H1 (cell line): ENCODE measurements around the gene ELMO2. TPM values are rescaled to one million over a fixed set of nuclear protein-coding genes. Genes with fewer than 3 reads are reported as not detected.

ENCODE experiments used
- CTCF ChIA-PET: fragments of 300-600 bp; sonication (Branson Sonifier 250); formaldehyde crosslinking; loops from one replicate; lab custom pipeline; 2021; ENCODE audit not compliant: partially characterized antibody; lab: Charles Lee
- POLR2A ChIA-PET: fragments of 300-600 bp; sonication (Branson Sonifier 250); formaldehyde crosslinking; loops from one replicate; lab custom pipeline; 2021; ENCODE audit warnings: inconsistent platforms; ENCODE audit not compliant: partially characterized antibody; lab: Charles Lee
- DNase-seq, 2 experiments: peaks; one replicate each; pipeline versions ENCODE4 v3.0.0 to v3.0.0-alpha.2; 2010 to 2022; ENCODE audit warnings: low spot score in 2 of 2, low read depth in 1 of 2, mixed read lengths in 1 of 2
- FAIRE-seq: peaks from 2 replicates; lab custom pipeline; 2011; peaks lifted over from hg19 to GRCh38; lab: Jason Lieb, UNC
- H2AFZ ChIP-seq: 2 replicates; pipeline ENCODE4 v1.8.1; 2012; ENCODE audit warnings: low read length, inconsistent platforms
- H2AK5ac ChIP-seq: 2 replicates; pipeline ENCODE4 v1.6.1; 2013; ENCODE audit warnings: low read depth, low read length
- H2BK120ac ChIP-seq: replicated peaks from 2 replicates; pipeline ENCODE3; 2013; ENCODE audit warnings: low read depth, low read length, inconsistent platforms
- H2BK12ac ChIP-seq: 2 replicates; pipeline ENCODE4 v1.6.1; 2013; ENCODE audit warnings: low read depth, low read length
- H2BK15ac ChIP-seq: 2 replicates; pipeline ENCODE4 v1.6.1; 2013; ENCODE audit warnings: low read length
- H2BK20ac ChIP-seq: 2 replicates; pipeline ENCODE4 v1.6.1; 2013; ENCODE audit warnings: low read length
- H2BK5ac ChIP-seq: 2 replicates; pipeline ENCODE4 v1.6.1; 2013; ENCODE audit warnings: low read depth, low read length
- H3K14ac ChIP-seq: 2 replicates; pipeline ENCODE4 v1.6.1; 2013; ENCODE audit warnings: inconsistent platforms; ENCODE audit not compliant: insufficient read length
- H3K18ac ChIP-seq: 2 replicates; pipeline ENCODE4 v1.6.1; 2013; ENCODE audit warnings: low read length; ENCODE audit errors: extremely low read depth
- H3K23ac ChIP-seq: 2 replicates; pipeline ENCODE4 v1.6.1; 2013; ENCODE audit warnings: inconsistent platforms; ENCODE audit not compliant: insufficient read length
- H3K23me2 ChIP-seq: 2 replicates; pipeline ENCODE4 v1.6.1; 2013; ENCODE audit warnings: low read depth, low read length
- H3K27ac ChIP-seq: 2 replicates; pipeline ENCODE4 v1.6.1; 2011; ENCODE audit warnings: low read depth, low read length, inconsistent platforms
- H3K27me3 ChIP-seq, 4 experiments: replicated peaks in 1 of 4; 1 replicate in 1 of 4; 2 replicates in 3 of 4; pipeline versions ENCODE4 v1.6.1 to v1.8.1; 2011 to 2013; ENCODE audit warnings: low read length in 3 of 4, mild to moderate bottlenecking in 3 of 4, inconsistent platforms in 2 of 4, mixed read lengths in 2 of 4, moderate library complexity in 1 of 4; ENCODE audit not compliant: control insufficient read depth in 3 of 4, insufficient read depth in 3 of 4; ENCODE audit errors: extremely low read depth in 1 of 4
- H3K36me3 ChIP-seq, 4 experiments: 2 replicates each; pipeline versions ENCODE4 v1.6.1 to v1.8.1; 2011 to 2013; ENCODE audit warnings: mild to moderate bottlenecking in 4 of 4, low read length in 3 of 4, moderate library complexity in 2 of 4, control low read depth in 1 of 4, inconsistent platforms in 1 of 4; ENCODE audit not compliant: insufficient read depth in 4 of 4, control insufficient read depth in 2 of 4
- H3K4ac ChIP-seq: replicated peaks from 2 replicates; pipeline ENCODE3; 2013; ENCODE audit warnings: low read length, low read depth, mixed read lengths, inconsistent platforms; ENCODE audit not compliant: insufficient read length
- H3K4me1 ChIP-seq, 4 experiments: replicated peaks in 1 of 4; 1 replicate in 1 of 4; 2 replicates in 3 of 4; pipeline versions ENCODE4 v1.6.1 to v1.8.1; 2011 to 2013; ENCODE audit warnings: low read length in 3 of 4, inconsistent platforms in 2 of 4, mixed read lengths in 1 of 4; ENCODE audit not compliant: insufficient read depth in 4 of 4, control insufficient read depth in 3 of 4
- H3K4me2 ChIP-seq, 2 experiments: 2 replicates each; pipeline versions ENCODE4 v1.6.1 to v1.8.1; 2011 to 2013; ENCODE audit warnings: low read depth in 2 of 2, low read length in 2 of 2, control low read depth in 1 of 2, inconsistent platforms in 1 of 2, mild to moderate bottlenecking in 1 of 2; ENCODE audit not compliant: insufficient read depth in 1 of 2
- H3K4me3 ChIP-seq, 4 experiments: fragments of 200-600, 300-600 bp in 1 of 4; sonication (generic), shearing (Covaris generic), sonication (Bioruptor Twin) in 1 of 4; 2 replicates each; pipeline versions ENCODE4 v1.5.1 to v1.8.1; 2011 to 2016; ENCODE audit warnings: low read length in 4 of 4, low read depth in 3 of 4, control low read depth in 2 of 4, inconsistent platforms in 2 of 4, mild to moderate bottlenecking in 2 of 4, mixed read lengths in 1 of 4, moderate library complexity in 1 of 4; ENCODE audit not compliant: insufficient read depth in 2 of 4; ENCODE audit errors: extremely low read depth in 1 of 4
- H3K56ac ChIP-seq: replicated peaks from 2 replicates; pipeline ENCODE3; 2013; ENCODE audit warnings: low read depth, mild to moderate bottlenecking, mixed read lengths, low read length, inconsistent platforms; ENCODE audit not compliant: insufficient read length
- H3K79me1 ChIP-seq: 2 replicates; pipeline ENCODE4 v1.6.1; 2013; ENCODE audit warnings: low read depth, low read length, control low read depth
- H3K79me2 ChIP-seq, 2 experiments: 2 replicates each; pipeline versions ENCODE4 v1.6.1 to v1.8.1; 2012 to 2013; ENCODE audit warnings: low read length in 2 of 2, mild to moderate bottlenecking in 2 of 2, inconsistent platforms in 1 of 2; ENCODE audit not compliant: insufficient read depth in 2 of 2, control insufficient read depth in 1 of 2
- H3K9ac ChIP-seq, 4 experiments: replicated peaks in 1 of 4; 1 replicate in 1 of 4; 2 replicates in 3 of 4; pipeline versions ENCODE4 v1.6.1 to v1.8.1; 2011 to 2013; ENCODE audit warnings: low read depth in 3 of 4, low read length in 3 of 4, control low read depth in 2 of 4, mild to moderate bottlenecking in 2 of 4, moderate library complexity in 2 of 4, inconsistent platforms in 1 of 4; ENCODE audit errors: extremely low read depth in 1 of 4
- H3K9me3 ChIP-seq, 2 experiments: 2 replicates each; pipeline versions ENCODE4 v1.6.1 to v1.8.1; 2012 to 2013; ENCODE audit warnings: mild to moderate bottlenecking in 2 of 2, moderate library complexity in 2 of 2, control low read depth in 1 of 2, inconsistent platforms in 1 of 2, low read depth in 1 of 2, low read length in 1 of 2, mixed read lengths in 1 of 2; ENCODE audit not compliant: insufficient read depth in 2 of 2
- H4K20me1 ChIP-seq, 2 experiments: replicated peaks in 1 of 2; 2 replicates each; pipeline versions ENCODE3 to v1.8.1; 2011 to 2013; ENCODE audit warnings: inconsistent platforms in 2 of 2, low read length in 2 of 2, mild to moderate bottlenecking in 1 of 2; ENCODE audit not compliant: insufficient read depth in 2 of 2, control insufficient read depth in 1 of 2
- H4K5ac ChIP-seq: 2 replicates; pipeline ENCODE4 v1.6.1; 2013; ENCODE audit warnings: low read length, low read depth, mixed read lengths, inconsistent platforms; ENCODE audit not compliant: insufficient read length
- H4K8ac ChIP-seq: 2 replicates; pipeline ENCODE4 v1.8.0; 2013; ENCODE audit warnings: mild to moderate bottlenecking, moderate library complexity, low read length, inconsistent platforms; ENCODE audit not compliant: insufficient read depth; ENCODE audit errors: extremely low read depth
- H4K91ac ChIP-seq: replicated peaks from 2 replicates; pipeline ENCODE3; 2013; ENCODE audit warnings: low read length, mixed read lengths, inconsistent platforms; ENCODE audit not compliant: insufficient read length
- ATF3 ChIP-seq: IDR thresholded peaks from 2 replicates; pipeline ENCODE4 v1.6.1; 2011; ENCODE audit warnings: low read depth, mild to moderate bottlenecking, low read length; ENCODE audit not compliant: insufficient read depth
- CBX5 ChIP-seq: fragments of 300-800, 300-1000 bp; sonication (generic); IDR thresholded peaks from 2 replicates; pipeline ENCODE4 v1.7.1; 2016; ENCODE audit warnings: antibody characterized with exemption, low read length, low read depth
- CHD1 ChIP-seq: IDR thresholded peaks from 2 replicates; pipeline ENCODE4 v1.6.1; 2012; ENCODE audit warnings: low read depth, low read length, improper control_type of control experiment
- RBBP5 ChIP-seq: IDR thresholded peaks from 2 replicates; pipeline ENCODE4 v1.7.1; 2012; ENCODE audit warnings: low read depth, mild to moderate bottlenecking, inconsistent platforms, low read length, moderate library complexity, borderline replicate concordance
- YY1 ChIP-seq: IDR thresholded peaks from 2 replicates; pipeline ENCODE4 v1.6.1; 2011; ENCODE audit warnings: low read depth, mild to moderate bottlenecking, low read length
- WGBS, 2 experiments: shearing (Covaris generic) in 1 of 2; methylation state at CpG; one replicate each; pipeline versions ENCODE4 v1.1.6 to v1.1.7; 2013 to 2015; ENCODE audit warnings: low lambda C conversion rate in 2 of 2, mixed read lengths in 2 of 2, inconsistent platforms in 1 of 2, low coverage in 1 of 2, missing lambda C conversion rate in 1 of 2; ENCODE audit not compliant: insufficient replicate concordance in 2 of 2, insufficient coverage in 1 of 2, insufficient read length in 1 of 2; ENCODE audit errors: extremely low coverage in 1 of 2, missing lambda C conversion rate in 1 of 2; 5-methylcytosine and 5-hydroxymethylcytosine counted together
- polyA plus RNA-seq, 7 experiments: library from polyadenylated mRNA; depleted of rRNA in 3 of 7; stranded (reverse) in 5 of 7; unstranded in 2 of 7; fragments of >200 nt in 5 of 7; fragments of 200-250 nt in 2 of 7; gene quantifications; 1 replicate in 5 of 7; 2 replicates in 1 of 7; 4 replicates in 1 of 7; pipeline versions ENCODE4 v1.2.1 to v1.2.3, GENCODE V29; 2011 to 2013; ENCODE audit warnings: missing spikeins in 2 of 7, mixed read lengths in 2 of 7
- total RNA-seq: library from RNA; stranded (reverse); fragmentation: NEBNext Ultra II Directional; extraction: Animal tissue kit (Norgen Biotek cat#: 25700); gene quantifications from 2 replicates; pipeline ENCODE4 v1.2.1, GENCODE V29; 2021

Gene ELMO2
- total and polyA plus RNA-seq, 2 of the 8 experiments (the other 6 are each of a cell fraction or from before 2014, with no cell fraction given) = 34.3 to 39.7 TPM

- no peak overlapping the region for H3K23ac ChIP-seq
- H3K79me2 ChIP-seq = no peaks in the 10 kb centered on the region
- no peak for DNase-seq
- 0 out of 2 replicates have a peak overlapping the region, but pooled peaks have one; percentile 0 for H2BK15ac ChIP-seq
- CTCF ChIA-PET = interaction anchor here (1.0 to 17.6 kb wide), 4 partner anchors 16 to 200 kb away, joined by 4 to 214 read pairs (median 14); no protein-coding TSS in a partner anchor
- H3K79me1 ChIP-seq = no peaks in the 10 kb centered on the region
- no peak overlapping the region for H3K4ac ChIP-seq
- TF ChIP-seq CHD1 = no peak
- TF ChIP-seq ATF3 = no peak
- TF ChIP-seq RBBP5 = no peak
- no peak for TF ChIP-seq YY1
- no peak for TF ChIP-seq CBX5
- TF ChIP-seq, all 59 proteins: peak for 0
- no peak overlapping the region for H3K4me2 ChIP-seq
- peaks cover 0 to 3% (median 0%) of the 10 kb centered on the region in 4 experiments; a peak in 2 of 7 replicates for H3K27me3 ChIP-seq
- no peak for FAIRE-seq
- no peak overlapping the region for H3K14ac ChIP-seq
- H3K4me1 ChIP-seq = peaks cover 0 to 27% (median 9%) of the 10 kb centered on the region in 4 experiments; a peak in 6 of 7 replicates
- H2BK5ac ChIP-seq = no peak overlapping the region
- POLR2A ChIA-PET = interaction anchor here (1.0 to 3.3 kb wide), 7 partner anchors 12 to 241 kb away, joined by 3 to 10 read pairs (median 4); no protein-coding TSS in a partner anchor
- peak overlapping the region; percentile 51; the same call in 1 of the 2 replicates for H4K8ac ChIP-seq
- H3K9me3 ChIP-seq = no peaks in the 10 kb centered on the region
- 0 out of 2 replicates have a peak overlapping the region, but pooled peaks have one; percentile 48 for H2BK20ac ChIP-seq
- no peaks in the 10 kb centered on the region for H3K36me3 ChIP-seq
- no peak overlapping the region for H3K27ac ChIP-seq
- no peak overlapping the region for H4K5ac ChIP-seq
- H3K56ac ChIP-seq = no peak overlapping the region
- H3K9ac ChIP-seq = no peak overlapping the region
- no peak overlapping the region for H2AFZ ChIP-seq
- 0 out of 2 replicates have a peak overlapping the region, but pooled peaks have one; percentile 9 for H2BK12ac ChIP-seq
- no peak overlapping the region for H4K91ac ChIP-seq
- H3K4me3 ChIP-seq = no peak overlapping the region
- H3K18ac ChIP-seq = no peak overlapping the region
- H2AK5ac ChIP-seq = no peak overlapping the region
- H2BK120ac ChIP-seq = no peak overlapping the region
- peaks cover 0 to 2% of the 10 kb centered on the region in 2 experiments for H4K20me1 ChIP-seq
- WGBS, 2 experiments = 88% methylated on average over 11 of the region's 13 CpGs; no CpG with 5 or more reads in 1 of the 2 experiments
- no peaks in the 10 kb centered on the region for H3K23me2 ChIP-seq
Observed at GRCh38 chr20:46330072-46330763, 76.2 kb downstream of the ELMO2 start.
